ENCODE results near the gene SLC16A9.

Gene SLC16A9

GRCh38 chr10:59622320-59623132, 87.1 kb downstream of the SLC16A9 start:
- Histone ChIP-seq H3K9ac (ENCODE audit: low read depth, low read length) (no peak overlapping the region), H3K4me1 (ENCODE audit: insufficient read depth, low read length) (peaks cover 8% of the 10 kb centered on the region; the same call in 1 of the 2 replicates), H3K9me3 (ENCODE audit: control insufficient read depth, insufficient read depth, low read length) (no peaks in the 10 kb centered on the region), H3K36me3 (ENCODE audit: insufficient read depth, low read length) (no peaks in the 10 kb centered on the region)

GRCh38 chr10:59621771-59622170, 87.9 kb downstream of the SLC16A9 start:
- Histone ChIP-seq H3K9me3 (ENCODE audit: control insufficient read depth, insufficient read depth, low read length) (no peaks in the 10 kb centered on the region), H3K9ac (ENCODE audit: low read depth, low read length) (no peak overlapping the region), H3K4me1 (ENCODE audit: insufficient read depth, low read length) (peaks cover 7% of the 10 kb centered on the region; the same call in 1 of the 2 replicates), H3K36me3 (ENCODE audit: insufficient read depth, low read length) (no peaks in the 10 kb centered on the region)

DNA sequence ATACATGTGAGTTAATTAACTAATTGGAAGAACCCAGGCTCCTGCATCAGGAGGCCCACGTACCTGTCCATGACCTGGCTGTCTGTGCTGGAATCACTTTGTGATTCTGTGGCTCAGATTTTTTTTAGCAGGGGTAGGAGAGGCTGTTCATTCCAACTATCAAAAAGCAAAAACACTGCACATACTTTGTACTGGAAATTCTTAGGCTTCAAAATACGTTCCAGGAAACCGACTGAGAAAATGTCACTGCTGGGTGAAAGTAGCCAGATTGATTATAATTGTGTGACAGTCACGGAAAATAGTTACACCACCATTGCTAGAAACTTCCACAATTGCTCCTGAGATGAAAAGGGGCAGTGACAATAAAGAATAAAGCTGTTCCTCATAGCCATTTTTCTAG, 91.0 kb downstream of the SLC16A9 start:
- Histone ChIP-seq H3K9me3 (ENCODE audit: control insufficient read depth, insufficient read depth, low read length) (no peaks in the 10 kb centered on the region), H3K9ac (ENCODE audit: low read depth, low read length) (no peak overlapping the region), H3K36me3 (ENCODE audit: insufficient read depth, low read length) (no peaks in the 10 kb centered on the region), H3K4me1 (ENCODE audit: insufficient read depth, low read length) (no peaks in the 10 kb centered on the region)

- no peaks in the 10 kb centered on the region for H3K4me1 ChIP-seq (ENCODE audit: insufficient read depth, low read length)
- no peak overlapping the region for H3K9ac ChIP-seq (ENCODE audit: low read depth, low read length)
- no peaks in the 10 kb centered on the region for H3K9me3 ChIP-seq (ENCODE audit: control insufficient read depth, insufficient read depth, low read length)
- H3K36me3 ChIP-seq (ENCODE audit: insufficient read depth, low read length), result no peaks in the 10 kb centered on the region
These were observed 91.7 kb downstream of the SLC16A9 start for GRCh38 chr10:59617996-59618395.

- Histone ChIP-seq H3K9me3 (ENCODE audit: control insufficient read depth, insufficient read depth, low read length) (no peaks in the 10 kb centered on the region), H3K36me3 (ENCODE audit: insufficient read depth, low read length) (no peaks in the 10 kb centered on the region), H3K4me1 (ENCODE audit: insufficient read depth, low read length) (no peaks in the 10 kb centered on the region), H3K9ac (ENCODE audit: low read depth, low read length) (no peak overlapping the region)
These were observed 98.6 kb downstream of the SLC16A9 start for GRCh38 chr10:59611048-59611447.

- Histone ChIP-seq H3K36me3 (ENCODE audit: insufficient read depth, low read length) (no peaks in the 10 kb centered on the region), H3K9ac (ENCODE audit: low read depth, low read length) (no peak overlapping the region), H3K4me1 (ENCODE audit: insufficient read depth, low read length) (no peaks in the 10 kb centered on the region), H3K9me3 (ENCODE audit: control insufficient read depth, insufficient read depth, low read length) (no peaks in the 10 kb centered on the region)
These were observed 101.7 kb downstream of the SLC16A9 start for GRCh38 chr10:59607970-59608369.

GRCh38 chr10:59606551-59606961, 103.1 kb downstream of the SLC16A9 start:
- Histone ChIP-seq H3K9me3 (ENCODE audit: control insufficient read depth, insufficient read depth, low read length) (no peaks in the 10 kb centered on the region), H3K36me3 (ENCODE audit: insufficient read depth, low read length) (no peaks in the 10 kb centered on the region), H3K9ac (ENCODE audit: low read depth, low read length) (no peak overlapping the region), H3K4me1 (ENCODE audit: insufficient read depth, low read length) (no peaks in the 10 kb centered on the region)

GRCh38 chr10:59601985-59602384, 107.7 kb downstream of the SLC16A9 start:
- Histone ChIP-seq H3K4me1 (ENCODE audit: insufficient read depth, low read length) (no peaks in the 10 kb centered on the region), H3K9me3 (ENCODE audit: control insufficient read depth, insufficient read depth, low read length) (no peaks in the 10 kb centered on the region), H3K36me3 (ENCODE audit: insufficient read depth, low read length) (no peaks in the 10 kb centered on the region), H3K9ac (ENCODE audit: low read depth, low read length) (no peak overlapping the region)
